Occipital lobe (tissue), 2 donors: Measurements from ENCODE around the gene PCDH9. TPM values are rescaled to one million over a fixed set of nuclear protein-coding genes. Genes with fewer than 3 reads are reported as not detected.

Source experiments
- DNase-seq: peaks from one replicate; lab custom pipeline; 2025; lab: John Stamatoyannopoulos, UW
- total RNA-seq: library from RNA; depleted of rRNA; stranded (reverse); fragments of >200 nt; gene quantifications from one replicate; pipeline ENCODE4 v1.2.3, GENCODE V29; 2014

Gene PCDH9
- total RNA-seq, 1 donor from 2014 or later, result 113 TPM

- no peak for DNase-seq
Measured at GRCh38 chr13:67036699-67037457, 193.3 kb downstream of the PCDH9 start.

- DNase-seq, result no peak
Measured at GRCh38 chr13:67033170-67033569, 197.0 kb downstream of the PCDH9 start.

DNA sequence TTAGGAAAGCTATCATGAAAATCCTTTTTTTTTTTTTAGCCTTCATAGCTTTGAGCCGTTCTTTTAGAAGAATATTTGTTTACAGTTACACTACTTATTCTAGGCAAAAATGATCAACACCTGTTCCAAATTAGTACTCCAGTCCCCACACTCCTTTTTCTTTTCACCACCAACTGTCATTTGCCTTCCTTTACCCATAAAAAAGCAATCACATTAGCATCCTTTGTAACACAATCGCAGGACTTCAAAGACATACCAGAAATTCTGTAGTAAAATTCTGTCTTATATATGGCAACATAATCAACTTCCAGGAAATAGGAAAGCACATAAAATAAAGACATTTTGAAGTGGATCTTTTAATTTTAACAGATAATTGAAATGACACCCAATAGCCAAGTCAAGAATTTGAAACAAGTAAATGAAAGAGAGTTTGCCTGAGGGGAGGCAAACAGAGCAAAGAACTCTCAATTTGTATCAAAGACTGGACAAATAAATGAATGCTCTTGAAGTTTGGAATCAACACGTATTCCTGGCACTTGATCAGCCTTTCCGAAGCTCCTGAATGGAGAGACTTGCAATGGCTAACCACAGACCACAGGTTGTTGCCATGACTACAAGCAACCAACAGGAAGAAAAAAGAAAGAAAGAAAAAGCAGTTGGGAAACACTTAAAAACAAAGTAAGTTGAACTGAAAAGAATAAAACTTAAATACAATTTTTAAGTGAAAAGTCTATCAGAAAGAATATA is 206.8 kb downstream of the PCDH9 start:
- no peak for DNase-seq

GRCh38 chr13:67018775-67019174 is 211.4 kb downstream of the PCDH9 start:
- no peak for DNase-seq

- DNase-seq, result no peak
Measured at GRCh38 chr13:67017276-67017675, 212.9 kb downstream of the PCDH9 start.

DNA sequence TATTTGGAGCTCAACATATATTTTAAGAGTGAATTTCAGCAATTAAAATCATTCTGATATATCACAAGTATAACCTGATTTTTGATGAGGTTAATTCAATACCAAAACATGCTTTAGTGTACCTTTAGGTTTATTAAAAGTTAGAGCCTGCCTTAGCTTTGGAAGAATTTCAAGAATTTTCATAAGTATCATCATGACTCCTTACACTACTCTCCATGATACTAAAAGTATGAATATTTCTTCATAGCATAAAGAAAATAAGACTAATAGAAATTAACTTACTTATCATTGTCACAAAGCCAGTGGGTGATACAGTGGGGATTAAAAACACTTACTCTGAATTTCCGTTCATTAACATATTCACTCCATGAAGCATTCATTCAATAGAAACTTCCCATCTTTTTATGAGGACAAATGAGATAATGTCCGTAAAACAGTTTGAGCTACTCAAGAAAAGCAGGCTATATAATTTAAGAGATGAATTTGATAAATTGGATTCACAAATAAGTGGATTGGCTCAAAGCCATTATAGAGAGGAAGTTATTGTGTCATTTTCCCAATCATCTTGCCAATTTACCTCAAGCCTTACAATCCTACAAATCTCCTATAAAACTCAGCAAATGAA is 214.0 kb downstream of the PCDH9 start:
- DNase-seq, result no peak

DNA sequence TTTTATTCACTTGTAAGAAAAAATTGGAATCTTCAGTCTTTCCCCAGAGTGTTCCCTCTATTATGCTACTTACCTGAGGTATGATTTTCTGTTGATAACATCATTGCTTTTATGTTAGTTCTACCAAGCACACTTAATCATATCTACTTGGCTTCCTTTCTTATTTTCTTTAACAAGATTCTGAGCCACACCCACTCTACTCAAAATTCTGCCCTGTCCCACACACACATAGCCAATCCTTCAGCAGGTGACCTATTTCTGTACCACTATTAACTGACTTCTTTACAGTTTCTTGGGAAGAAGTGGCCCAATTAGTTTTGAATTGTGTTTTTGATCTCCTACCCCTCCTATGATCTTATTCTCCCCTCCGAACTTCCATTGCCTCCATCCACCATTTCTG is 215.7 kb downstream of the PCDH9 start:
- DNase-seq, result no peak

DNA sequence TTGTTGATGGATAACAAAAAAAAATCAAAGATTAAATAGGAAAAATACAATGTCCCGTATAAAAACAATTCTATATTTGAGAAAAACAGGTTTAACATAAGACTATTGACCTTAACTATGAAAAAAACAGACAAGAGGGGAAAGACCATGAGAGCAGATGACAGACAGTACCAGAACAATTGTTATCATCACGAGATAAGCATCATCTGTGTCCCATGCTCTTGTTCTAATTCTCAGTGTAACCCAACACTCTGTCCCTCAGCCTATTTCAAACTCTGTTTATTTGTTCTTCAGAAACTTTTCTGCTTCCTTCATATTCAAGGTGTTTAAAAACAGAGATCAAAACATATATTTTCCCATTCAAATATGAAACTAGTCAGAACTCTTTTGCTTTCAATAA is 216.4 kb downstream of the PCDH9 start:
- DNase-seq, result no peak

DNA sequence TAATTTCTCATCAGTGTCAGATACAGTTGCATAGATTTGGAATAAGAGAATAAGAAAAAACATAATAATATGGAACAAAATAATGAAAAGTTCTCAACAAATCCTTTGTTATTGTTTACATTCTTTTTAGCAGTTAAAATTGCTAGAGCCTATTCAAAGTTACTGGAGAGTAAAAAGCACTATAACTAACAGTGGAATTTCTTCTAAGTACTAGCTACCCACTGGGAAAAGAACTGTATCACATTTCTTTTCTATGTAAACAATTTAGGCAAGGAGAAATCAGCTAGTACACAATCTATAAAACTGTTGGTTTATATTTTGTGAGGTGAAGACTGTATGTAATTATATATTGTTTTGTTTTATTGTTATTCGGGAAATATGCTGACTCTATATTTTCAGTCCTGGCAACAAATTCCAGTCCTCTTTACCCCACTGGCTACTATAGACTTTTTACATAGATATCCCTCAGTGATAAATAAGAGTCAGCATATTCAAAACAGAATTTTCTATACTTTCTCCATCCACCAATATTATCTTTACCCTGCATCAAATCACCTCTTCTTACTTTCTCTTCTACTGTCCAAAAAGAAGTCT is 222.0 kb downstream of the PCDH9 start:
- no peak for DNase-seq

DNA sequence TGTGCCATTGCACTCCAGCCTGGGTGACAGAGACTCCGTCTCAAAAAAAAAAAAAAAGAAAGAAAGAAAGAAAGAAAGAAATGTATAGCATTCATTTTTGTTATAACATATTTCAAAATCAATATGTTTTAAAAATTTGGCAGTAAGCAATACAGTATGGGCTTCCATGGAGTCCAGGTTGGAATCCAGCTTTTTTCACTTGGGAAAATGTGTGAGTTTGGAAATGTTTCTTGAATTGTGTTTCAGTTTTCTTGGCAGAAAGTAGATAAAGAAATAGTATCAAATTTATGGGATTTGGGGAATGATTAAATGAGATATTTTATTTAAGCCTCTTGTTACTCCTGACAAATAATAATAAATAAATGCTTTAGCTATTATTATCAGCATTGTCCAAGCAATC is 225.6 kb downstream of the PCDH9 start:
- no peak for DNase-seq

DNA sequence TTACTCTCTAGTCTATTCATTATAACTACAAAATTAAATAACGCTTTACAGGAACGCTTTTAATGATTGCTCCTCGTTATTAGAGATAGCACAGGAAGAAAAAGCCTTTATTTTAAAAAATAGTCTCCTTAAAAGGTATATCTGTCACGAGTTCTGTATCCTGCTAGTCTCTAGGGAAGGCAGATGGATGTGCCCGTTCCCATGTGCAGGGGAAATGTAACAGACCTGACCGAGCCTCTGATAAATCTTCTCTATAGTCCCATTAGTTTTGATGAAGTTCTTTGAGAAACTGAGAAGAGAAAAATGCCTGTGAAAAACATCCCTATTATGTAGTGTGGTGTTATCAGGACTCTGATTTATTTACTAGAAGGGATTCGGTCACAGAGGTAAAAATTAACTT is 226.4 kb downstream of the PCDH9 start:
- DNase-seq, result no peak

GRCh38 chr13:67001363-67001762 is 228.8 kb downstream of the PCDH9 start:
- no peak for DNase-seq

DNA sequence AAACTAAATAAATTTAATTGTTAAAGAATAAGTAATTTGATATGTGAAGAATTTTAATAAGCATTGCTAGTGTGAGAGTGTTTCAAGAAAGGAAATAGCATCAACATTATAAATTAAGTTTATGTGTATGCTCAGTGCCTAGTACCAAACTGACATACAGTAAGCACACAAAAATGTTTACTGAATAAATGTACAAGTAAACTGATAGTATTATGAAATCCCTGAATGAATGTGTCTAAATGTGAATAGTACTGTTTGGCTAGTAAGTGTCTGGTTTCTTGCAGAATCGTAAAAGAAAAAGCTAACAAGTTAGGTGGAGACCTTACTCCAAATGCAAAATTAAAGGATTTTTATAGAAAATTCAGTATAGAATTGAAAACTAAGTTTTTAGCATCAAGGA is 233.6 kb downstream of the PCDH9 start:
- DNase-seq, result no peak

- no peak for DNase-seq
Measured at GRCh38 chr13:66995203-66995611, 234.9 kb downstream of the PCDH9 start.

DNA sequence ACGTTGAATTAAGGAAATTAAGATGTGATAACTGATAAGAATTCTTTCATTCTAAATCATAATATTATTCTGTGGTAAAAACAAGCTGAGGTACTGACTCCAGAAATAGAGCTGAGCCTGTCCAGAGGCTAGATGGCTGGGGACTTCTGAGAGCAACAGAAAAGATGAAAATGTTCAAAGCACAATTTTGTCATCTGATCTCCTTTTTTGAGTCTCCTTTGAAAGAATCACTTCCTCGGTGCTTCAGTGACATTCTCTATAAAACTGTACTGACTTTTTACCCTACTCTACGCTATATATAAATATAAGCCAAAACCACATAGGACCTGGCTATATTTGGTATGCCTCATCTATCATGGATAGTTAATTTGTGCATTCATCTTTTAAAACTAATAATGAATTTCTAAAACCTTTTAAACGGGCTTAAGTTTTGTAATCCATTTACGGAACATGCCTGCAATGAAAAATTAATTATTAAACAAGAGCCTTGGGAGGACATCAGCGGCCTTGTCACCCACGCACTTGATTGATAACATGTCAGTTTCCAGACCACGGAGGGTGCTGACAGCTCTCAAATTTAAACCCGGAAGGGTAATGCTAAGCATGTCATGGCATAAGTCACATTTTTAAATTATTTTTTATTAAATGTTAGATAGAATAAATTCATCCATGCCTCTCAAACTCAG is 235.5 kb downstream of the PCDH9 start:
- DNase-seq, result no peak

DNA sequence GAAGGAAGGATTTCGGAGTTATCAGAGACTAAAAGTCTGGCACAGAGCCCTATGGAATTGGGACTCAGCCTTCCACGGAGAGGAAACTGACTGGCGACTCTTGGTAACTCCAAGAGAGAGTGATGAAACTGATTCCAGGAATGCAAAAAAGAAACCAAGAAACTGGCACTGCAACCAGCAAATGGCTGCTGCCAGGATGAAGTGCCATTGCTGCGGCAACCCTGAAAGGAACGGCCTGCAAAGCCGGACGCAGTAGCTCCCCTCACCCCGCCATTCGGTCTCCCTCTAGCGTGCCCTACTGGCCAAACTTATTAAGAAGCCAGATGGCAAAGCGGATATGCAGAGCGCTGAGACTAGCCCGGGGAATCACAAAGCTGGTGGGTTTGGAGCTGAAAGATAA is 236.0 kb downstream of the PCDH9 start:
- DNase-seq, result peak; percentile 78

DNA sequence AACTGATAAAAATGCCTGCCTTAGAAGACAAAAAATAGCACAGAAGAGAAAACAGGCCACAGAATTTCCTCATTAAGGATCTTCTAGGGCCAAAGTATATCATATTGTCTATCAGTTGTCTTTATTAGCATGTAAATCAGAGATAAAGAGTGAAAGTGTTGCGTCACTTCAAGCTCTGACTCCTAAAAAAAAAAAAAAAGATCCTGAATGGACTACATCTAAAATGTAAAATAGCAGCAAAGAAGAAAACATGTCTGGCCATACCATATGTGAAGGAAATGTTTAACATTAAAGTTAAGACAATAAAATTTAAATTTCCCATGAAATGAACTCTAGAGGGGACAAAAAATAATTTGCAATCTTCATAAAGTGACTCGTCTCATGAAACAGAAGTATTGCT is 237.4 kb downstream of the PCDH9 start:
- DNase-seq, result no peak

GRCh38 chr13:66992183-66992582 is 238.0 kb downstream of the PCDH9 start:
- DNase-seq, result no peak

DNA sequence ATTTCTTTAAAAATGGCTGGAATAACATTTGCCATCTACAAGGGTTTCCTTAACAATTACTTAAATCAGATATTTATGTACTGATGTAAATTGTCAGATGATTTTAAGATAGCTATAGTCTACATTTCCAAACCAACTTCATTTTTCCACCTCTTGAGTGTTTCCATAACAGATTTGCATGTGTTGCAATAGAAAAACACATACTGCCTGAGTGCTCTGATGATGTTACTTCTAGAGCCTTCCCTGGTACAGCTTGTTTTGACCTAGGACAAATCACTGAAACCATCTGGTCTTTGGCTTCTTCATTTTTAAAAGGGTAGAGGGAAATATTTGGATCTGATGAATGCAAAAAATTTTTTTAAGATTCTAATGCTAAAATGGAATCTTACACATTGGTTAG is 245.9 kb downstream of the PCDH9 start:
- DNase-seq, result no peak

GRCh38 chr13:66981912-66982311 is 248.2 kb downstream of the PCDH9 start:
- no peak for DNase-seq

GRCh38 chr13:66977161-66977560 is 253.0 kb downstream of the PCDH9 start:
- no peak for DNase-seq

DNA sequence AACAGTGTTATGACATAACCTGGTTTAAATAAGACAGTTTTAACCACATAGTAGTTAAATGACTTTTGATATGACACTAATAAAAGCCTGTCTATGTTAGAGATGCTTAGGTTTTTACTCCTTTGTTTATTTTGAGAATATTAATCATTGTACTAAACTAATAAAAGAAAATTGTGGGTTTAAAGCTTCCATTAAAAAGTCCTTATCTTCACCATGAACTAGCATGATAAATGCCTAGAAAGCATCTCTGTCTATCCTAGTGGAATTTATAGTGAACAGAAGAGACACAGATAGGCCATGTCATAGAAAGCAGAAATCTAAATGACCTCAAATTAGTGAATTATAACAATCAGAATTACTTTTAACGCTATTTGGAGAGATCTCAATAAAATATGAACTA is 255.2 kb downstream of the PCDH9 start:
- no peak for DNase-seq
